ENCODE data around the gene ZBTB45. TPM values are rescaled to one million over a fixed set of nuclear protein-coding genes. Genes with fewer than 3 reads are reported as not detected.
"Not testable (repeated sequence)": the region's sequence is repeated elsewhere in the genome, so short reads cannot be mapped to it uniquely, and the experiment has no call there.

Gene ZBTB45
- total RNA-seq, 1 experiment from 2014 or later: 8.1 TPM

DNA sequence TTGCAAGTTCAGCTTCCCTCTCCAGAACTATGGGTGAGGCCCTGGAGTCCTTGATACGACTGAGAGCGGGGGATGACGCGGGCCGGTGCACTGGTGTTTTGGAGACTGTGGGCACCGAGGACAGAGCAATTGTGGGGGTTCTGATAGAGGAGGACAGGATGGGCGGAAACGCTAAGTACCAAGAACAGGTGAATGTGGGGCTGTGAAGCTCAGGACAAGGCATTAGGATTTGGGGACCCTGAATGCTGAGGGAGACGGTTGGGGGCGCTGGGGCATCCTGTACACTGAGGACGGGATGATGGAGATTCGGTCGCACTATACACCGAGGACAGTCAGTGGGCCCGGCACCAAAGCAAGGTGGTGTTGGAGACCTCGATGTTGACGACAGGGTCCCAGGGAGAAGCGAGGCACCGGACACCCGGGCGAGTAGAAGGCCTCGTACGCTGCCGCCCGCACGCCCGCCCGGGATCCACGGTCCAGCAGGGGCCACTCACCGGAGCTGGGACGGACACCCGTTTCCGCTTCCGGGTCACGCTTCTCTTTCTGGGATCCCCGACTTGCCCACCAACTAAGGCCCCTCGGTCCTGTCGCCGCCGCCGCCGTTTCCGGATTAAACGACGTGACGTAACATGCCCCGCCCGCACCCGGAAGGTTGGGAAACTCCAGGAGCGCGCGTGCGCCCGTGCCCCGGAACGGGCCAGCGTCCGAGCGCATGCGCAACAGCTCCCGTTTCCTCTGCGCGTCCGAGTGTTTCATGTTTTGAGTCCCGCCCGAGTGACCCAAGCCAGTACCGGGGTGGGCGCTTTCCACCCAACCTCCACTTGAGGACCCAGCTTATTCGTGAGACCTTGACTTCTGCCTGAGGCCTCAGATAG lies 35.1 kb upstream of the ZBTB45 start, which contains the start of gene CHMP2A:
CHMP2A (minus strand) TSS at position 612 of the 875 bp plus-strand sequence. CDS start 893 bp downstream, outside the sequence.
- peak; percentile 96 for DNase-seq (ENCODE audit: low read depth)

DNA sequence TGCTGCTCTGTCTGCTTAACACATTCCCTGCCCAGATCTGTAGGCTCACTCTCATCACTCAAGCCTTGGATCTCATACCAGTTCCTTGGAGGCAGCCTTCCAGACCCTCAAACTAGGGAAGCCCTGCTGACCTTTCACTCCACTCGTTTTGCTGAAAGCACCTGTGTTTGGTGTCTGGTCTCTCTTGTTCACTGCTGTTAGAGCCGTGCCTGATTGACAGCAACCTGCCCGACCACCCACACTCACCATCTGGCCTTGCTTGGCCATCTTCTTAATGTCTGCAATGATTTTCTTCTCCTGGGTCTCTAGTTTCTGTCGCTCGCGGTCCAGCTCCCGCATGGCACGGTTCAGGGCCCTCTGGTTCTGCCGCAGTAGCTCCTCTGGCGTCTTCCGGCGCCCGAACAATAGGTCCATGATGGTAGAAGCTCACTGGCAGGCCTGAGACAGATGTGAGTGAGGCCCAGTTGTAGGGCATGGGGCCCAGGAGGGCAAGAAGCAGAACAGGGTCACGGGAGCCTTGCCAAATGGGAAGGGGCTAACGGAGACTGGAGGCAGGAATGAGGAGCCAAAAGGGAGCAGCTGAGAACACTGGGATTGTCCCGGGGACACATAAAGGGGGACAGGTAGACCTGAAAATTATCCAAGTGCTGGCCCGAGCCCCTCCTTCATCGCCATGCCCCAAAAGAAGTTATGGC lies 34.3 kb upstream of the ZBTB45 start:
- DNase-seq (ENCODE audit: low read depth): peak; percentile 25

- no peak for DNase-seq (ENCODE audit: low read depth)
Measured at GRCh38 chr19:58552655-58553054, 33.0 kb upstream of the ZBTB45 start.

DNA sequence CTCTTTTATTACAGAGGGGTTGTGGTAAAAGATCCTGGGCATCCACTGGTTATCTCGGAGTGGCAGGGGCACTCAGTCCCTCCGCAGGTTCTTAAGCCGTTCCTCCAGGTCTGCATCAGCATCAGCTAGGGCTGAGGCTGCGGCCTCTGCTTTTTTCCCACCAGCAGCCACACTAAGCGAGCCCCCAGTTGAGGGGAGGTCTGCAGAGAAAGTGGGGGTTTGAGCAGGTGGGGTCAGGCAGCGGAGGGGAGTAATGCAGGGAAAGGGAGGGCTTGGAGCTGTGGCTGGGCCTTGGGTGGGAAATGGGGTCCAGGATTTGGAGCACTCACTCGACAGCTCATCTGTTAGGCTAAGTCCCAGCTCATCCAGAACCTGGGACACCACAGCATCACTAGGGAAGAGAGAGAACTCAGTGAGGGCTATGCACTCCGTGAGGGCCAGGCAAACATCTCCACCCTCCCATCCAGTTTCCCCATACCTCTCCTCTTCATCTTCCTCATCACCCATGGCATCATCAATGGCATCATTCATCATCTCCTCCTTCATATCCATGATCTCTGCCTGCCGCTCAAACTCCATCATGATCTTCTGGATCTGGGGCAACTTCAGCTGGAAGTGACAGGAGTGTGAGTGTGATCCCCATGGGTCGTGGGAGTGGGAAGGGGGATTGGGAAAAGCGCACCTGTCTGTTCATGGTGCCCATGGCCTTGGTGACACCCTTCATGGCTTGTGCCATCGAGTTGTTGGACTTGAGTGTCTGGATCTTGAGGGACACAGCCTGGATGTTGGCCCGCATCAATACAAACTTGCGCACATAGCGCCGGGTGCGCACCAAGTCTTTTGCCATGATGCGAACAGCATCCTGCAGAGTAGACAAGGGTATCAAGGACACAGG lies 32.2 kb upstream of the ZBTB45 start:
- DNase-seq (ENCODE audit: low read depth): no peak

GRCh38 chr19:58551123-58551497 lies 31.5 kb upstream of the ZBTB45 start:
- no peak for DNase-seq (ENCODE audit: low read depth)

- DNase-seq (ENCODE audit: low read depth): no peak
Measured at GRCh38 chr19:58550362-58551122, 30.9 kb upstream of the ZBTB45 start.

GRCh38 chr19:58549664-58550361 lies 30.2 kb upstream of the ZBTB45 start:
- no peak for DNase-seq (ENCODE audit: low read depth)

DNA sequence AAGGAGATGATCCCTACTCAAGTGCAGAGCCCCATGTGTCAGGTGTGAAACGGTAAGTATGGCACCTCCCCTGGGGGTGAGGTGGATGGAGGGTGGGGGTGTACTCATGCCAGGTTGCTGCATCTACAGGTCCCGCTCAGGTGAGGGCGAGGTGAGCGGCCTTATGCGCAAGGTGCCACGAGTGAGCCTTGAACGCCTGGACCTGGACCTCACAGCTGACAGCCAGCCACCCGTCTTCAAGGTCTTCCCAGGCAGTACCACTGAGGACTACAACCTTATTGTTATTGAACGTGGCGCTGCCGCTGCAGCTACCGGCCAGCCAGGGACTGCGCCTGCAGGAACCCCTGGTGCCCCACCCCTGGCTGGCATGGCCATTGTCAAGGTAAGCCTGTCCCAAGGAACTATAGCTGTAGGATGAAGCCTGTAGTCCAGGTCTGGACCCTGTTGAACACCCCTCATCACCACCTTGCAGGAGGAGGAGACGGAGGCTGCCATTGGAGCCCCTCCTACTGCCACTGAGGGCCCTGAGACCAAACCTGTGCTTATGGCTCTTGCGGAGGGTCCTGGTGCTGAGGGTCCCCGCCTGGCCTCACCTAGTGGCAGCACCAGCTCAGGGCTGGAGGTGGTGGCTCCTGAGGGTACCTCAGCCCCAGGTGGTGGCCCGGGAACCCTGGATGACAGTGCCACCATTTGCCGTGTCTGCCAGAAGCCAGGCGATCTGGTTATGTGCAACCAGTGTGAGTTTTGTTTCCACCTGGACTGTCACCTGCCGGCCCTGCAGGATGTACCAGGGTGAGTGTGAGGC lies 29.5 kb upstream of the ZBTB45 start:
- DNase-seq (ENCODE audit: low read depth): no peak

DNA sequence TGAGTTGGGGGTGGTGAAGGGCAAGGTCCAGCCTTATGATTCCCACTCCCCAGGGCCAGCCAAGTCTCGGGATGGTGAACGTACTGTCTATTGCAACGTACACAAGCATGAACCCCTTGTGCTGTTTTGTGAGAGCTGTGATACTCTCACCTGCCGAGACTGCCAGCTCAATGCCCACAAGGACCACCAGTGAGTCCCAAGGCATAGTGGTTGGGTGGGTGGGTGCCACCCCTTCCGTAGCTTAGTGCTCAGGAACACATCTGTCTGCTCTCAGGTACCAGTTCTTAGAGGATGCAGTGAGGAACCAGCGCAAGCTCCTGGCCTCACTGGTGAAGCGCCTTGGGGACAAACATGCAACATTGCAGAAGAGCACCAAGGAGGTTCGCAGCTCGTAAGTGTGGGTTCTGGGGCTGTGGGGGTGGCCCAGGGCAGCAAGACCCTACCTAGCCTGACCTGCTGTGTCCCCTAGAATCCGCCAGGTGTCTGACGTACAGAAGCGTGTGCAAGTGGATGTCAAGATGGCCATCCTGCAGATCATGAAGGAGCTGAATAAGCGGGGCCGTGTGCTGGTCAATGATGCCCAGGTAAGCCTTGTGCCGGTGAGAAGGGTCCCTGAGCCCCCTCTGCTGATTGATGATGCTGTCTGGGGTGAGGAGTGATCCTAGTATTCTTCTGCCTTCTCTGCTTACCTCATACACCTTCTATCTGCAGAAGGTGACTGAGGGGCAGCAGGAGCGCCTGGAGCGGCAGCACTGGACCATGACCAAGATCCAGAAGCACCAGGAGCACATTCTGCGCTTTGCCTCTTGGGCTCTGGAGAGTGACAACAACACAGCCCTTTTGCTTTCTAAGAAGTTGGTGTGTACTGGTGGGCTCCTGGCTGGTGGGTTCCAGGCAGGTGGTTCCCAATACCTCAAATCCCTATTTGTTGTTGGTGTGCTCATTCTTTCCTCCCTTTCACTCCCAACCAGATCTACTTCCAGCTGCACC lies 28.0 kb upstream of the ZBTB45 start:
- DNase-seq (ENCODE audit: low read depth): no peak

DNA sequence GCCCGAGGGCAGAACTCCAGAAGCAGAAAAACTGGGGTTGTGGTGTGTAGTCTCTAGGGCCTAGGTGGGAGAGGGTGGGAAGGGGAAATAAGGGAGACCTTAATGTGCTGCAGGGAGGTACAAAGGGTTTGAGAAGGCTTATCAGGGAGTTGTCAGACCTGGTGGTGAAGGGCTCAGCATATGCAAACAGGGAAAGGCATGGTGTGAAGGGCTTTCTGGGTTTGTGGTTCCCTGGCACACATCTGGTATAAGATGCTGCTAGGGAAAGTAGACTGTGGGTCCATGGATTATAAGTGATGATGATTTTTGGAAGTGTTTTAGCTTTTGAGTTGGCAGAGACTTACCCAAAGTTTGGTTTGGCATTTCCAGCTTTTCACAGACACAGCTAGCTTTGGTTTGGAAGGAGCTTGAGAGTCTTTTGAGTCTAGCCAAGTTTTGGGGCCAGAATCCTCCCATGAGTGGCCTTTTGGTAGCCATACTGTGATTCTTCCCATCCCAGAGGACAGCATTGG lies 26.5 kb upstream of the ZBTB45 start:
- no peak for DNase-seq (ENCODE audit: low read depth)

- DNase-seq (ENCODE audit: low read depth): no peak
Measured at GRCh38 chr19:58545286-58546018, 25.8 kb upstream of the ZBTB45 start.

DNA sequence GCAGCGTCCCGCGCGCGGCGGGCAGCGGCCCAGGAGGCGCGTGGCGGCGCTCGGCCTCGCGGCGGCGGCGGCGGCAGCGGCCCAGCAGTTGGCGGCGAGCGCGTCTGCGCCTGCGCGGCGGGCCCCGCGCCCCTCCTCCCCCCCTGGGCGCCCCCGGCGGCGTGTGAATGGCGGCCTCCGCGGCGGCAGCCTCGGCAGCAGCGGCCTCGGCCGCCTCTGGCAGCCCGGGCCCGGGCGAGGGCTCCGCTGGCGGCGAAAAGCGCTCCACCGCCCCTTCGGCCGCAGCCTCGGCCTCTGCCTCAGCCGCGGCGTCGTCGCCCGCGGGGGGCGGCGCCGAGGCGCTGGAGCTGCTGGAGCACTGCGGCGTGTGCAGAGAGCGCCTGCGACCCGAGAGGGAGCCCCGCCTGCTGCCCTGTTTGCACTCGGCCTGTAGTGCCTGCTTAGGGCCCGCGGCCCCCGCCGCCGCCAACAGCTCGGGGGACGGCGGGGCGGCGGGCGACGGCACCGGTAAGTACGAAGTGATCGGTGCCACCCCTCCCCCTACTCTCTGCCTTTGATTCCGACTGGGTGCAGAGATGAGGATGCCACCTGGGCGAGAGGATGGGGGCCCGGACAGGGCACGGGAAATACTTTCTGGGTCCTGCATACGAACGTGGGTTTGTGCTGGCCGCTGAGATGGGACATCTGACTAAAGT lies 25.1 kb upstream of the ZBTB45 start:
- peak; percentile 59 for DNase-seq (ENCODE audit: low read depth)

DNA sequence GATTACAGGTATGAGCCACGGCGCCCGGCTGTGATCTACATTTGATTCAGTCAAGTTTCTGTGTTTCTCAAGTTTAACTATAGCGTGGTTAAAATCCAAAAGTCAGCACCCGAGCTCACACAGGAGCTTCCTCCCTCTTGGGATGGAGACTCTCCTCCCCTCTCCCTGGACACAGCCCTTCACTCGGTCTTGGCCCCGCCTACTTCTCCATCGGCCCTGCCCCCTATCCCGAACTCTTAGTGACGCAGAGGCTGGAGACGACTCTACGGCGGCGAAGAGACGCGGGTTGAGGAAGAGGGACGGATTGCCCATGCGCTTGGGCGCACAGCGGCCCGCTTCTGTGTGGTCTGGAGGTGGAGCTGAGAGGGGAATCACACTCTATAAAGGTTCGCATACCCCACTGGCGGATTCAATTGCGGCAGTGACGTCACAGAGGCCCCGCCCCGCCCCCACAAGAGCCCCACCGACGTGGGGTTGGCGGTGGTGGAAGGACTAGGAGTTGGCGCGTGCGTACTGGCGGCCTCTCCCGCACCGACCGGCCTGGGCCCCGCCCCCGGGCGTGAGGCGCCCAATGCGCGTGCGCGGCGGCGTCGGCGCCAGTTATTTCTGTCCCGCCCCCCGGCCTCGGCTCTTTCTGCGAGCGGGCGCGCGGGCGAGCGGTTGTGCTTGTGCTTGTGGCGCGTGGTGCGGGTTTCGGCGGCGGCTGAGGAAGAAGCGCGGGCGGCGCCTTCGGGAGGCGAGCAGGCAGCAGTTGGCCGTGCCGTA lies 24.4 kb upstream of the ZBTB45 start, which contains the start of gene TRIM28:
TRIM28 (plus strand) TSS at position 239 of the 765 bp plus-strand sequence. CDS start 694 bp downstream, outside the sequence.
- peak; percentile 99 for DNase-seq (ENCODE audit: low read depth)

DNA sequence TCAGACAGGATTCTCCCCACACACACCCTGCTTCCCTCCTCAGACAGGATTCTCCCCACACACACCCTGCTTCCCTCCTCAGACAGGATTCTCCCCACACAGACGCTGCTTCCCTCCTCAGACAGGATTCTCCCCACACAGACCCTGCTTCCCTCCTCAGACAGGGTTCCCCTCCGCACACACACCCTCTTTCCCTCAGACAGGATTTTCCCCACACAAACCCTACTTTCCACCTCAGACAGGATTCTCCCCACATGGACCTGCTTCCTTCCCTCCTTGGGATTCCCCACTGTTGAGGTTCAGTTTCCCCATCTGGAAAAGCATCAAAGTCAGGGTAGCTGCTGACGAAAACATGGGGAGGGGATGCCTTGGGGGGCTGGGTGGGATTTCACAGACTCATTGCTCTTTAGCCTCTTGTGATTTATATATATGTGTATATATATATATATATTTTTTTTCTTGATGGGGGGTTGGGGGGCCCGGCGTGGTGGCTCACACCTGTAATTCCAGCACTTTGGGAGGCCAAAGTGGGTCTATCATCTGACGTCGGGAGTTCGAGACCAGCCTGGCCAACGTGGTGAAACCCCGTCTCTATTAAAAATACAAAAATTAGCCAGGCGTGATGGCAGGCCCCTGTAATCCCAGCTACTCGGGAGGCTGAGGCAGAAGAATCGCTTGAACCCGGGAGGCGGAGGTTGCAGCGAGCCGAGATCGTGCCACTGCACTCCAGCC lies 23.2 kb upstream of the ZBTB45 start:
- DNase-seq (ENCODE audit: low read depth): not testable (repeated sequence)

GRCh38 chr19:58539169-58539559 lies 19.6 kb upstream of the ZBTB45 start:
- not testable (repeated sequence) for DNase-seq (ENCODE audit: low read depth)

Data from RPMI7951 (cell line).